Prostate gland (tissue), 2 donors: Measurements from ENCODE around the gene DPP10. TPM values are rescaled to one million over a fixed set of nuclear protein-coding genes. Genes with fewer than 3 reads are reported as not detected.

Source experiments
- DNase-seq: peaks from one replicate; pipeline ENCODE4 v3.0.0-alpha.2; 2019; ENCODE audit warnings: low spot score
- H3K27ac ChIP-seq, 2 donors: fragments of 200-600 bp; sonication (generic); 2 replicates each; pipeline ENCODE4 v1.5.1; 2017 to 2019
- H3K27me3 ChIP-seq: fragments of 200-600 bp; sonication (generic); replicated peaks from 2 replicates; pipeline ENCODE4 v1.5.1; 2019; ENCODE audit not compliant: insufficient read depth
- H3K36me3 ChIP-seq, 2 donors: fragments of 200-600 bp; sonication (generic); 1 replicate in 1 of 2; 2 replicates in 1 of 2; pipeline versions ENCODE4 v1.5.1 to v1.8.1; 2017 to 2019
- H3K4me1 ChIP-seq: fragments of 200-600 bp; sonication (generic); replicated peaks from 2 replicates; pipeline ENCODE4 v1.5.1; 2019
- H3K4me3 ChIP-seq, 2 donors: fragments of 200-600 bp; sonication (generic); 2 replicates each; pipeline ENCODE4 v1.5.1; 2017 to 2019
- H3K9me3 ChIP-seq: fragments of 200-600 bp; sonication (generic); 2 replicates; pipeline ENCODE4 v1.5.1; 2017
- POLR2A ChIP-seq: fragments of 450-650 bp; IDR thresholded peaks from one replicate; pipeline ENCODE4 v1.6.1; 2016; ENCODE audit warnings: antibody characterized with exemption, mild to moderate bottlenecking
- POLR2AphosphoS5 ChIP-seq: sonication (generic); formaldehyde crosslinking; IDR thresholded peaks from one replicate; pipeline ENCODE4 v1.6.1; 2017; ENCODE audit warnings: antibody characterized with exemption
- WGBS: methylation state at CpG from one replicate; pipeline ENCODE4 v1.1.5; 2018; 5-methylcytosine and 5-hydroxymethylcytosine counted together
- intact Hi-C: fragments of 100-400 bp; cut with DNase I; formaldehyde crosslinking; loops from one replicate; pipeline ENCODE4 v1.14.2; 2022
- small RNA-seq, 2 donors: library from RNA; depleted of rRNA; stranded (forward); fragments of <200 nt; gene quantifications; one replicate each; pipeline ENCODE3, GENCODE V24; 2016
- total RNA-seq, 2 donors: library from RNA; depleted of rRNA; stranded (reverse); fragments of >200 nt; gene quantifications; one replicate each; pipeline ENCODE4 v1.1.0, GENCODE V29; 2016
- TF ChIP-seq, protein P1 (sequence below), 4 experiments: fragments of 200-600 bp in 2 of 4; fragments of 450-650 bp in 2 of 4; sonication (generic) in 2 of 4; IDR thresholded peaks; 1 replicate in 3 of 4; 2 replicates in 1 of 4; pipeline ENCODE4 v1.5.1; 2016 to 2019; ENCODE audit warnings: antibody characterized with exemption in 4 of 4, mild to moderate bottlenecking in 2 of 4, moderate library complexity in 2 of 4

Gene DPP10
- total RNA-seq, 2 donors from 2014 or later: 5.1 TPM; not detected in 1

DNA sequence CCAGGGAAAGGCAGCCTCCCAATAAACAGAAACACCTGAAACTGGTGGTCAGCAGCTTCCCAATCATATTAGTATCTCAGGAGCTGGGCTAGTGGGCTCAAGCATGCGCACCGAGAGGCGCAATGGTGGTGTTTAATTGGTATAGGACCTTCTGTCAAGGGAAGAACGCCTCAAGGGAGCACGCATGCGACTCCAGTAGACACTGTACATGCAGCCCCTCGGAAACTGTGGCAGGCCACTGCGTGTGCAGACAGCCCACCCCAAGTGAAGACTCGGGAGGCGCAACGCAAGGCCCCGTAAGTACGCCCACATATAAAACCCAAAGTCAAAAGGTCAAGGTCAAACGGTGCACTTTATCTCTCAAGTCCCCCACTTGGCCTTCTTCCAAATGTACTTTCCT is 1405.8 kb downstream of the DPP10 start:
- H3K4me3 ChIP-seq: no peak overlapping the region
- 89% methylated on average over 14 of the region's 14 CpGs for WGBS
- H3K27ac ChIP-seq: no peak overlapping the region
- H3K4me1 ChIP-seq: no peaks in the 10 kb centered on the region
- intact Hi-C loops: no loop called here
- no peaks in the 10 kb centered on the region for H3K27me3 ChIP-seq
- H3K36me3 ChIP-seq: no peaks in the 10 kb centered on the region
- no peak for DNase-seq
- no peaks in the 10 kb centered on the region for H3K9me3 ChIP-seq
- TF ChIP-seq POLR2A: no peak
- TF ChIP-seq, protein P1, sequence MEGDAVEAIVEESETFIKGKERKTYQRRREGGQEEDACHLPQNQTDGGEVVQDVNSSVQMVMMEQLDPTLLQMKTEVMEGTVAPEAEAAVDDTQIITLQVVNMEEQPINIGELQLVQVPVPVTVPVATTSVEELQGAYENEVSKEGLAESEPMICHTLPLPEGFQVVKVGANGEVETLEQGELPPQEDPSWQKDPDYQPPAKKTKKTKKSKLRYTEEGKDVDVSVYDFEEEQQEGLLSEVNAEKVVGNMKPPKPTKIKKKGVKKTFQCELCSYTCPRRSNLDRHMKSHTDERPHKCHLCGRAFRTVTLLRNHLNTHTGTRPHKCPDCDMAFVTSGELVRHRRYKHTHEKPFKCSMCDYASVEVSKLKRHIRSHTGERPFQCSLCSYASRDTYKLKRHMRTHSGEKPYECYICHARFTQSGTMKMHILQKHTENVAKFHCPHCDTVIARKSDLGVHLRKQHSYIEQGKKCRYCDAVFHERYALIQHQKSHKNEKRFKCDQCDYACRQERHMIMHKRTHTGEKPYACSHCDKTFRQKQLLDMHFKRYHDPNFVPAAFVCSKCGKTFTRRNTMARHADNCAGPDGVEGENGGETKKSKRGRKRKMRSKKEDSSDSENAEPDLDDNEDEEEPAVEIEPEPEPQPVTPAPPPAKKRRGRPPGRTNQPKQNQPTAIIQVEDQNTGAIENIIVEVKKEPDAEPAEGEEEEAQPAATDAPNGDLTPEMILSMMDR (IDR thresholded peaks at IDR 0.05): no peak
- no peak for TF ChIP-seq POLR2AphosphoS5

DNA sequence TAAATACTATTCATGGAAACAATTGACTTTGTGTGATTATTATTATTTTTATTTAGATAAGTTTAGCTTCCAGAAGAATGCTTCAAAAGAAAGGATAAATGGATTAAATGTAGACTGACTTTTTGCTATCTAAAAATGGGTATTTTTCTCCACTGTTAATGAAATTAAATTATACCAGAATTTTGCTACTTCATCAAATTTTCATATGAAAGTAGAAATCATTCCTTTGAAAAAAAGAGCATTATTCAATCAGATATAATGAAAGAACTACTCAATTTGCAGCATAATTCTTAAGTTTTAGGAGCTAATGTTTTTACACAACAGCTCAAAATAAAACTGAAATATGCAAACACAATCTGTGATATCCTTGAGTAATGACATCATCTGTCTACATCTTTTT is 1424.6 kb downstream of the DPP10 start:
- no peaks in the 10 kb centered on the region for H3K4me1 ChIP-seq
- intact Hi-C loops: no loop called here
- H3K27me3 ChIP-seq: no peaks in the 10 kb centered on the region
- DNase-seq: no peak
- TF ChIP-seq, protein P1 (IDR thresholded peaks at IDR 0.05): no peak
- TF ChIP-seq POLR2AphosphoS5 (no peak), POLR2A (no peak)
- H3K9me3 ChIP-seq: no peaks in the 10 kb centered on the region
- no peaks in the 10 kb centered on the region for H3K36me3 ChIP-seq
- H3K27ac ChIP-seq: no peak overlapping the region
- H3K4me3 ChIP-seq: no peak overlapping the region

DNA sequence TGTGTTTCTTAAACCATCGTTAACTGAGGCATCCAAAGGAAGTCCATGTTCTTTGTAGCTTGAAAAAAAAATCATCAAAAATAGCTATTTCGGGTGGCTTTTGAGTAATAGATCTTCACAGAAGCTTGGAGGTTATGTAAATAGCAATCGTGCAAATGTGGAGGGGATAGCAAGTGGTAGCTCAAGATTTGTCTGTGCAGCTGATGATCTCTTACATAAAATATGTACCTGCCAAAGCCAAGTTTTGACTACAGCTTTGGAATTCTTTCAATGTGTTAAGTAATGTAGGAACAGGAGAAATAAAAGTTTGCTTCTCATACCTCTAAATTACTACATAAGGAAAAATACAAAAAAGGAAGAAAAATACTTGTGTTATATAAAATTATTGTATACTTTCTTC is 1432.0 kb downstream of the DPP10 start:
- intact Hi-C loops: no loop called here

DNA sequence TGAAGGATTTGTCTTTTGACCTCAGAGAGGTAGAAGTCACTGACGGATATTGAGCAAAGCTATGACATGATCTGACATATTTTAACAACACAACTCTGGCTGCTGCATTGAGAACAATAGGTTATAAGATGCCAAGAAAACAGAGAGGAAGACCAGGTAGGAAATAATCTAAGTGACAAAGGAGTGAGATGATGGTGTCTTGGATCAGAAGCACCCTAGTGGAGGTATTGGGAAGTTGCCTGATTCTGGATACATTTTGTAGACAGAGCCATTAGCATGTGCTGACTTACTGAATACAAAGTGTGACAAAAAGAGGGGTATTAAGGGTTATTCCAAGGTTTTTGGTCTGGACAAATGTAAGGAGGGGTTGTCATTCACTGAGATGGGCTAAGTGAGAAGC is 1438.1 kb downstream of the DPP10 start:
- TF ChIP-seq POLR2AphosphoS5: no peak
- TF ChIP-seq, protein P1 (IDR thresholded peaks at IDR 0.05): no peak
- no peak for TF ChIP-seq POLR2A
- Histone ChIP-seq H3K4me3 (no peak overlapping the region), H3K4me1 (no peaks in the 10 kb centered on the region), H3K36me3 (no peaks in the 10 kb centered on the region), H3K27ac (no peak overlapping the region), H3K9me3 (no peaks in the 10 kb centered on the region), H3K27me3 (no peaks in the 10 kb centered on the region)
- intact Hi-C loops: no loop called here
- no peak for DNase-seq
- 90% methylated on average over 1 of the region's 1 CpG for WGBS

More for the DNA sequence above, 1432.0 kb downstream of the DPP10 start:
- 48% methylated on average over 3 of the region's 3 CpGs for WGBS
- Histone ChIP-seq H3K27me3 (no peaks in the 10 kb centered on the region), H3K4me3 (no peak overlapping the region), H3K4me1 (no peaks in the 10 kb centered on the region), H3K9me3 (no peaks in the 10 kb centered on the region), H3K27ac (no peak overlapping the region), H3K36me3 (no peaks in the 10 kb centered on the region)
- DNase-seq: no peak
- TF ChIP-seq POLR2A (no peak), POLR2AphosphoS5 (no peak)

DNA sequence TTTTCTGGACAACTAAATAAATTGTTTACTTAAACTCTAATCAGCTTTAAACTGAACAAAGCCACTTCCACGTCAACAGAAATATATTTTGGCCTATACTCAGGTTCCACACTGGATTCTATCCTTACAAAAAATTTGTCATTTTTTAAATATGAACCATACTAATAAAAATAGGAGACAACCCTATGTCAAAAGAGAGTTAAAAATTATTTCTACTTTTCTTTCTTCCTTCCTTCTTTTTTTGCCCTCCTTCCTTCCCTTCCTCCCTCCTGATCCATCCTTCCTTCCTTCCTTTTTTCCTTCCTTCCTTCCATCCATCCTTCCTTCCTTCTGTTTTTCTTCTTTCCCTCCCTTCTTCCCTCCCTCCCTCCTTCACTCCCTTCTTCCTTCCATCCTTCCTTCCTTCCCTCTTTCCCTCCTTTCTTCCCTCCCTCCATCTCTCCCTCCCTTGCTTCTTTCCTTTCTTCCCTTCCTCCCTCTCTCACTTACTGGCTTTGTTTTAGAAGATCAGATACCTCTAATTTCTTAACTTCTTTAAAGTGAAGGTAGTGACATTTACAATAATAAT is 1444.9 kb downstream of the DPP10 start:
- Histone ChIP-seq H3K4me3 (no peak overlapping the region), H3K9me3 (no peaks in the 10 kb centered on the region), H3K4me1 (no peaks in the 10 kb centered on the region), H3K27me3 (no peaks in the 10 kb centered on the region), H3K27ac (no peak overlapping the region), H3K36me3 (no peaks in the 10 kb centered on the region)
- WGBS: 56% methylated on average over 1 of the region's 1 CpG
- intact Hi-C loops: no loop called here
- DNase-seq: no peak
- TF ChIP-seq, protein P1 (IDR thresholded peaks at IDR 0.05): no peak
- TF ChIP-seq POLR2A (no peak), POLR2AphosphoS5 (no peak)

Small RNA genes within 50 kb of the gene (small RNA-seq; reads per million reads assigned to genes)
- gene RNU2-41P: 0 to 0.10 reads per million in 2 donors
